ENCODE measurements around the gene PTPRK.

The PTPRK gene

DNA sequence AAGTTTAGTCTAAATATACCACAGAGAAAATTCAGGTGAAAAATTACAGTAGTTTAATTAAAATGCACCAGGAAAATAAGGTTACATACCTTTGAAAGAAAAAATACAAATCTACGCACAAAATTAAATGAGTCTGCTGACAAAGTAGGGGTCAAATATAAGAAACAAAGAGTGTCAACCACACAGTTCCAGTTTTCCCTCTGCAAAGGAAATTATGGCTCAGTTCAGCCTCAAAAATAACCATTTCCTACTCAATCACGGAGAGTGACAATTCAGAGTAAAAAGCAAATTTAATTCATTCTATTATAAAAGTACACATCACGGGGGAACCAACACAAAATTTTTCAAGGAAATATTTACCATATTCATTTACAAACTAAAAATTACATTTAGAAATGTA is 124.8 kb downstream of the PTPRK start:
- DNase-seq (ENCODE audit: low read depth in 4 of 4, low spot score in 1 of 4) = no peak

DNA sequence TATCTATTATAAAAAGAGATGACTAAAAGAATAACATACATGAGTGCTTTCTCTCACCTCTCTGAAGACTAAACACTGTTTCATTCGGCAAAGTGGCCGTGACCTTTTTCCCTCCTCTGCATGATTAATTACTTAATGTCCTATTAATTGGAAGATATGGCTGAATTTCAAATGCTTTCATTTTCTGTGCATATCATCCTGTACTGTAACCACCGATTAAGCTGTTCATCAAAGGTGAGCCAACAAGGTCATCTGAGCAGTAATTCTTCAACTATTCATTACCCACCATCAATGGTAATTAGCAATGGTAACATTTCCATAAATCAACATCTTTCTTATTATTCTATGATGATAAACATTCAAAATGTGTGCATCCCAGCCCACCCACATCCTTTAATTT is 125.2 kb downstream of the PTPRK start:
- no peak for DNase-seq (ENCODE audit: low read depth in 4 of 4, low spot score in 1 of 4)

- DNase-seq (ENCODE audit: low read depth in 4 of 4, low spot score in 1 of 4) = no peak
These were observed 126.2 kb downstream of the PTPRK start for GRCh38 chr6:128394167-128394566.

GRCh38 chr6:128389820-128390534 is 130.4 kb downstream of the PTPRK start:
- DNase-seq (ENCODE audit: low read depth in 4 of 4, low spot score in 1 of 4) = no peak

- no peak for DNase-seq (ENCODE audit: low read depth in 4 of 4, low spot score in 1 of 4)
These were observed 132.0 kb downstream of the PTPRK start for GRCh38 chr6:128388380-128388779.

DNA sequence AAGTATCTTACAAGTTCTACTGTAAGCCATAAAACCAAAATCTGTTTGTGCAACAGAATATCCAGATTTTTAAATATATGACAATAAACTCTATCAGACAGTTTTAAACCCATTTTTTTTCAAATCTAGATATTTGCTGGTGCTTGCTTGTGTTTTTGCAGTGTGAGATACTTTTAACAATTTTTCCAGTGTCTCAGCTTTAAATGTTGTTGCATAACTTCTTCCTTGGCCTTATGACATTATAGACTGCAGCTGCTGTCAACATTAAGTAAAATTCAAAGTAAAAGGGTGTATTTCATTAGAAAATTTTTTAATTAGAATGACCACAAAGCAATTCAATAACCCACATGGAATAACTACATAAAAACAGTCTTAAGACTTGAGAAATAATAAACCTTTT is 139.5 kb downstream of the PTPRK start:
- no peak for DNase-seq (ENCODE audit: low read depth in 4 of 4, low spot score in 1 of 4)

DNA sequence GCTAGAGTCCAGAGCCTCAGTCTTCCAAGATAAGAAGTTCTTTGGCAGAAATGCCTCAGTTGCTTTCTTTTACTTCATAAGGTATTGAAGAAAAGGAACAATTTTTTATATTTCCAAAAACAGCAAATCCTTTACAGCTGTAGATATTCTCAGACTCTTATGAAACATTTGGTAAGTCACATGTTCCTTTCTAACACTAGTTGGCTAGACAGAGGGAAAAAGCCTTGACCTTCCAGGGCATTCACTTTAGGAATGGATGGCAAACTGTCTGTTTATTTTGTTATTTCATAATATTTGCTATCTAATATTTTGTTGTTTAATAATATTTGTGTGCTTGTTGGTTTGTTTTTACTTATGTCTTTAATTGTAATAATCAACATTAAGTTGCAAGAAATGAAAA is 140.8 kb downstream of the PTPRK start:
- no peak for DNase-seq (ENCODE audit: low read depth in 4 of 4, low spot score in 1 of 4)

DNA sequence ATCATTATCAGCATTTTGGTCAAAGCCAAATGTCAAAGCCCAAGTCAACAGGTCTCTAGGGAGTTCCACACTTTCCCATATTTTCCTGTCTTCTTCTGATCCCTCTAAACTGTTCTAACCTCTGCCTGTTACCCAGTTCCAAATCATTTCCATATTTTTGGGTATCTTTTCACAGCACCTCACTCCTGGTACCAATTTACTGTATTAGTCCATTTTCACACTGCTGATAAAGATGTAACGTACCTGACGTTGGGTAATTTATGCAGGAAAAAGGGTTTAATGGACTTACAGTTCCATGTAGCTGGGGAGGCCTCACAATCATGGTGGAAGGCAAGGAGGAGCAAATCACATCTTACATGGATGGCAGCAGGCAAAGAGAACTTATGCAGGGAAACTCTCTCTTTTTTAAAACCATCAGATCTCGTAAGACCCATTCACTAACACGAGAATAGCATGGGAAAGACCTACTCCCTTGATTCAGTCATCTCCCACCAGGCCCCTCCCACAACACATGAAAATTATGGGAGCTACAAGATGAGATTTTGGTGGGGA is 143.4 kb downstream of the PTPRK start:
- DNase-seq (ENCODE audit: low read depth in 4 of 4, low spot score in 1 of 4) = no peak

DNA sequence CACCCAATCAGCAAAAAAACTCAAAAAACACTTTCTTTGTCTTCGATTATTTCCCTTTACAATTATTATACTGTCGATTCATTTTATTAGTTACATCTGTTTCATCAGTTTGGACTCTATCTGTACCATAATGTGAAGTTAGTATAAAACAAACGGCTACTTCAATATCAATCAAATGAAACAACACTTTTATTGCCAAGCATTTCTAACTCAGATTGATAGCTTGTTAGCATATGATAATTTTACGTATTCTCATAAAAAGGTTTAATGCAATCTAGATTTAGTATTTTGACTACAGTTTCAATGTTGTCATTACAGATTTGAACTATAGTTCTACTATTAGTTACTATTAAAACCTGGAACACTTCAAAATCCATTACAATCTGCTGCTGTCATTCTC is 149.3 kb downstream of the PTPRK start:
- DNase-seq (ENCODE audit: low read depth in 4 of 4, low spot score in 1 of 4) = no peak

- DNase-seq (ENCODE audit: low read depth in 4 of 4, low spot score in 1 of 4) = no peak
These were observed 150.3 kb downstream of the PTPRK start for GRCh38 chr6:128370072-128370471.

GRCh38 chr6:128368213-128368944 is 152.0 kb downstream of the PTPRK start:
- DNase-seq (ENCODE audit: low read depth in 4 of 4, low spot score in 1 of 4) = no peak

DNA sequence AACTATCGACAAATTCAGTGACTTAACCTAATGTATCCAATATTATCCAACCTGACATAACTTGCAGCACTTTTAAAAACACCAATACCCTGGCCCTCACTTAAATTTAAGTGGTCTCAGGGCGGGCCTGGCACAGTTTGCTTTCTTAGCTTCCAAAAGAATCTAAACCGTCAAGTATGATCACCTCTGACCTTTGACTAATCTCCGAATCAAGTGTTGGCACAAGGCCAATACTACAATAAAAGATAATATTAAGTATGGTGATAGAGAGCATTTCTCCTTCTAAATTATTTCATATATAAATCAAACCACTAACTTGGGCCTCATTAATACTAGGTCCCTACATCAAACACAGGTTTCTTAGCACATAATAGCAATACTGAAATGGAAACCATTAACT is 153.0 kb downstream of the PTPRK start:
- no peak for DNase-seq (ENCODE audit: low read depth in 4 of 4, low spot score in 1 of 4)

- no peak for DNase-seq (ENCODE audit: low read depth in 4 of 4, low spot score in 1 of 4)
These were observed 154.8 kb downstream of the PTPRK start for GRCh38 chr6:128365520-128366160.

- no peak for DNase-seq (ENCODE audit: low read depth in 4 of 4, low spot score in 1 of 4)
These were observed 155.5 kb downstream of the PTPRK start for GRCh38 chr6:128364766-128365519.

DNA sequence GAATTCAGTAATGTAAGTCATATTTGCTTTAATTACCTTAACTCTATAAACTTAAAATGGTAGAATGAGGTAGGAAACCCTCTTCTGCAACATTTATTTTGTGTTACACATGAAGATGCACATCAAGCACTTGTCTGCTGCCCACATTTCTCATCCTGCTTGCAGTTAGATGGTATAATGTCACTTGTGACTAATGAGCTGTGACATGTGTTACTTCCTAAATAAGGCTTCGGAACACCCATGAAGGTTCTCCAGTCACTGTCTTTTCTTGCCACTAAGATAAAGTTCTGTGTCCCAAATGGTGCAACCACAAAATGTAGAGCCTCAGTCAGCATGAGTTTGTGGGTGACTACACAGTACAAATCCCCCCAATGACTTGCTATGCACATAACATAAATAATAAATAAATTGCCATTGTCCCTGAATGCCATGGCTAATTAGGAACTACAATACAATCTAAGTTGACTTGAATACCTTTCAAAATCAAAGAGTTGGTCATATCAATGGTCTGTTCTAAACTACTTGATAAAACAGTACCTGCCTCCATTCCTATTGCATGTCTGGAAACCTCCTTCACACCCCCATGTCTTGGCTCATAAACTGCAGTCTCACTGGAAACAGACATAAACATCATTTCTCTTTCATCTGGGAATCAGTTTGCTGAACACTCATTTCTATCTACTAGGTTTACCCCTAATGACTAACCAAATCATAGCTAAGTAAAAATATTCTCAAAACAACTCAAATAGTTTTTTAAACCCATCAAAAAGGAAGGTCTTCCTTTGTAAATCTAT is 157.2 kb downstream of the PTPRK start:
- no peak for DNase-seq (ENCODE audit: low read depth in 4 of 4, low spot score in 1 of 4)

GRCh38 chr6:128361378-128361777 is 159.0 kb downstream of the PTPRK start:
- no peak for DNase-seq (ENCODE audit: low read depth in 4 of 4, low spot score in 1 of 4)

DNA sequence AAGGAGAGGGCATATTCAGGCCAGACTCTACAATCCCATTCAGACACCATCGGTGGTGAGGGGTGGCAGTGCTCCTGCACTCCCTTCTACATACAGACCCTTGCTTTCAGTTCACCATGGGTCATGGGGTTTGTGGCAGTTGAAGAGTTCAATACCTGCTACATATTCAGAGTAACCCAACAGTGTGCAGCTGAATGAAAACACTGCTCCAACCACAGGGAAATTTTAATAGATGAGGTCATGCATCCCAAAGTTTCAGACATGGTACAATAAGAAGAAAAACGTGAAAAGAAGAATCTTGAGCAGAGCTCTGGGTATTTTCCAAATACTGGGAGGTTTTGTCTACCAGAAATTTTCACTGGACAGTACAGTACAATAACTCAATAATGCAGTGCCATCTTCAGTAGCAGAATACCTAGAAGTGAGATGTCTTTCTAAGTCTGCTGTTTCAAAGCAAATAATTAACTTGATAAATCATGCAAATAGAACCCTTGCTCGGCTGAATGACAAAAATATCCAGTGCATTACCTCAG is 162.1 kb downstream of the PTPRK start:
- no peak for DNase-seq (ENCODE audit: low read depth in 4 of 4, low spot score in 1 of 4)

GRCh38 chr6:128357392-128358130 is 162.8 kb downstream of the PTPRK start:
- no peak for DNase-seq (ENCODE audit: low read depth in 4 of 4, low spot score in 1 of 4)

DNA sequence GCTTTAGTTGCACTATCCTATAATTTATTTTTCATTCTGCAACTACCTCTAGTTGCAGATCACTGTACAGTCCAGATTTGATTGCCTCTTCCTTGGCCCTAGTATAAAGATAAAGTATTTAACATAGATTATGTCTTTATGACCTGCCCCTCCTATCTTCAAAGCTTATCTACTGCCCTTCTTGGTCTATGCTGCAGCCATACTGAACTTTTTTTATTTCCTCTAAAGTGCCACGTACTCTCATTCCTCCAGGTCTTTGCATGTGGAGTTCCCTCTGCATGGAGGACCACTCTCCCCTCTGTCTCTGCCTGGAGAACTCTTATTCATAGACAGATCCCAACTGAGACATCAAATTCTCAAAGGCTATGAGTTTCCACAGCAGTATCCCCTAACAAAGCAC is 168.0 kb downstream of the PTPRK start:
- no peak for DNase-seq (ENCODE audit: low read depth in 4 of 4, low spot score in 1 of 4)

- no peak for DNase-seq (ENCODE audit: low read depth in 4 of 4, low spot score in 1 of 4)
These were observed 169.2 kb downstream of the PTPRK start for GRCh38 chr6:128351255-128351514.
